Endodermal cell (in vitro differentiated cells): ENCODE data around the gene DNM3. TPM values are rescaled to one million over a fixed set of nuclear protein-coding genes. Genes with fewer than 3 reads are reported as not detected.

Experiments
- DNase-seq: peaks from one replicate; pipeline ENCODE4 v3.0.0-alpha.2; 2017
- H3K27ac ChIP-seq: 2 replicates; pipeline ENCODE4 v1.5.1; 2013; ENCODE audit warnings: mild to moderate bottlenecking, low read depth, low read length, moderate library complexity
- H3K27me3 ChIP-seq: 2 replicates; pipeline ENCODE4 v1.6.1; 2013; ENCODE audit warnings: mild to moderate bottlenecking, low read length, moderate library complexity; ENCODE audit not compliant: insufficient read depth, control insufficient read depth, poor library complexity, severe bottlenecking
- H3K36me3 ChIP-seq: 2 replicates; pipeline ENCODE4 v1.7.0; 2013; ENCODE audit warnings: mild to moderate bottlenecking, low read length, moderate library complexity; ENCODE audit not compliant: control insufficient read depth, insufficient read depth
- H3K4me1 ChIP-seq: one replicate; pipeline ENCODE4 v1.7.0; 2013; ENCODE audit warnings: low read length; ENCODE audit not compliant: control insufficient read depth, insufficient read depth
- H3K4me3 ChIP-seq: 2 replicates; pipeline ENCODE4 v1.5.1; 2013; ENCODE audit warnings: mild to moderate bottlenecking, low read length, moderate library complexity
- H3K9ac ChIP-seq: 2 replicates; pipeline ENCODE4 v1.6.1; 2013; ENCODE audit warnings: mild to moderate bottlenecking, low read length, moderate library complexity; ENCODE audit not compliant: poor library complexity, severe bottlenecking; ENCODE audit errors: extremely low read depth
- H3K9me3 ChIP-seq: 2 replicates; pipeline ENCODE4 v1.6.1; 2013; ENCODE audit warnings: mild to moderate bottlenecking, low read length, moderate library complexity; ENCODE audit not compliant: control insufficient read depth
- H3K27ac Mint-ChIP-seq: 2 replicates; pipeline ENCODE4 v1.8.0; 2020; ENCODE audit warnings: mixed read lengths
- H3K27me3 Mint-ChIP-seq: 2 replicates; pipeline ENCODE4 v1.8.0; 2021; ENCODE audit warnings: mild to moderate bottlenecking, mixed read lengths; ENCODE audit not compliant: insufficient read depth
- H3K36me3 Mint-ChIP-seq: 2 replicates; pipeline ENCODE4 v1.8.0; 2020; ENCODE audit warnings: low read depth, mixed read lengths
- H3K4me1 Mint-ChIP-seq: 2 replicates; pipeline ENCODE4 v1.8.0; 2020; ENCODE audit warnings: mixed read lengths
- H3K4me3 Mint-ChIP-seq: 2 replicates; pipeline ENCODE4 v1.8.0; 2020; ENCODE audit warnings: mild to moderate bottlenecking, moderate library complexity, mixed read lengths
- H3K9me3 Mint-ChIP-seq: 2 replicates; pipeline ENCODE4 v1.8.0; 2020; ENCODE audit warnings: mild to moderate bottlenecking, mixed read lengths
- WGBS, 2 experiments: methylation state at CpG; one replicate each; pipeline versions ENCODE4 v1.1.5 to v1.1.7; 2013; ENCODE audit warnings: missing lambda C conversion rate in 2 of 2, mixed read lengths in 1 of 2; ENCODE audit not compliant: insufficient coverage in 1 of 2, insufficient read length in 1 of 2; 5-methylcytosine and 5-hydroxymethylcytosine counted together
- total RNA-seq, 2 donors: library from RNA; stranded (reverse); fragmentation: NEBNext Ultra II Directional in 1 of 2; extraction: Animal tissue kit (Norgen Biotek cat#: 25700) in 1 of 2; gene quantifications; 2 replicates in 1 of 2; 3 replicates in 1 of 2; pipeline ENCODE4 v1.2.1, GENCODE V29; 2021
- TF ChIP-seq, protein P1 (sequence below): fragments of 200-600 bp; sonication (generic); conservative IDR thresholded peaks from 2 replicates; pipeline ENCODE4 v1.5.0; 2021; ENCODE audit warnings: antibody characterized with exemption, mild to moderate bottlenecking

The DNM3 gene
- total RNA-seq, 2 donors from 2014 or later = 0.53 to 1.8 TPM

DNA sequence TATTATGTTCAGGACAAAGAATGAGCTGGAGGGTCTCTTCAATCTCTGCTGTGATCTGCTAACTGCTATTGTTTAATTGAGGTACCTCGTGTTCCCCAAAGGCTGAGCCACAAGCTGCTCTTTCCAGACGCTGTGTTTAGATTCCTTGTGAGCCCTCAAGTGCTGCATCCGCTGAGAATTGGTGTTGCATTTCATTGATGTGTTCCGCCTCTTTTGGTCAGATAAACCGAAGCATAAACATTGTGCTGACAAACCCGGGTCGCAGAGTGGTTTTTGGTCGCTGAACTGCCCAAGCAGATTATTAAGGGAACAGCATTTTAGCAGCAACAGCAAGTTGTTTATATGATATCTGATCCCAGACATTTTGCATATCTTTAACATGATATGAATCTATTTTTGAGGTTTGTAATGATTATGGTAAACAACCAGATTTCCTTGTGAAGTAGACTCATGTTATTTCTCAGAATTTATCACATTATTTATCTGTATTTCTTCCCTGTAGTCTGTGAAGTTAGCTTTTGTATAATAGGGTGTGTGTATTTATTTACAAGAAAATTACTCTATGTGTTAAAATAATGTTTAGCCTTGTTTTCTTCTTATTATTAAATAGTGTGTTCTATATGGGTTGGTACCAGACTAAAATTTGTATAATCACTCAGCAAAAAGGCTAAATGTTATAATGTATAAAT, 362.0 kb downstream of the DNM3 start:
- Histone ChIP-seq H3K36me3 (no peaks in the 10 kb centered on the region), H3K9me3 (peaks cover 7% of the 10 kb centered on the region), H3K4me3 (no peak overlapping the region), H3K27me3 (no peaks in the 10 kb centered on the region), H3K9ac (no peak overlapping the region), H3K4me1 (no peaks in the 10 kb centered on the region), H3K27ac (no peak overlapping the region)
- Mint-ChIP-seq H3K27ac (no peak overlapping the region), H3K9me3 (peaks cover 15% of the 10 kb centered on the region), H3K4me3 (no peak overlapping the region), H3K36me3 (no peaks in the 10 kb centered on the region), H3K4me1 (no peaks in the 10 kb centered on the region), H3K27me3 (no peaks in the 10 kb centered on the region)
- no peak for DNase-seq
- TF ChIP-seq, protein P1, sequence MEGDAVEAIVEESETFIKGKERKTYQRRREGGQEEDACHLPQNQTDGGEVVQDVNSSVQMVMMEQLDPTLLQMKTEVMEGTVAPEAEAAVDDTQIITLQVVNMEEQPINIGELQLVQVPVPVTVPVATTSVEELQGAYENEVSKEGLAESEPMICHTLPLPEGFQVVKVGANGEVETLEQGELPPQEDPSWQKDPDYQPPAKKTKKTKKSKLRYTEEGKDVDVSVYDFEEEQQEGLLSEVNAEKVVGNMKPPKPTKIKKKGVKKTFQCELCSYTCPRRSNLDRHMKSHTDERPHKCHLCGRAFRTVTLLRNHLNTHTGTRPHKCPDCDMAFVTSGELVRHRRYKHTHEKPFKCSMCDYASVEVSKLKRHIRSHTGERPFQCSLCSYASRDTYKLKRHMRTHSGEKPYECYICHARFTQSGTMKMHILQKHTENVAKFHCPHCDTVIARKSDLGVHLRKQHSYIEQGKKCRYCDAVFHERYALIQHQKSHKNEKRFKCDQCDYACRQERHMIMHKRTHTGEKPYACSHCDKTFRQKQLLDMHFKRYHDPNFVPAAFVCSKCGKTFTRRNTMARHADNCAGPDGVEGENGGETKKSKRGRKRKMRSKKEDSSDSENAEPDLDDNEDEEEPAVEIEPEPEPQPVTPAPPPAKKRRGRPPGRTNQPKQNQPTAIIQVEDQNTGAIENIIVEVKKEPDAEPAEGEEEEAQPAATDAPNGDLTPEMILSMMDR = no peak
- 85 to 91% methylated on average over 8 of the region's 8 CpGs for WGBS, 2 experiments

DNA sequence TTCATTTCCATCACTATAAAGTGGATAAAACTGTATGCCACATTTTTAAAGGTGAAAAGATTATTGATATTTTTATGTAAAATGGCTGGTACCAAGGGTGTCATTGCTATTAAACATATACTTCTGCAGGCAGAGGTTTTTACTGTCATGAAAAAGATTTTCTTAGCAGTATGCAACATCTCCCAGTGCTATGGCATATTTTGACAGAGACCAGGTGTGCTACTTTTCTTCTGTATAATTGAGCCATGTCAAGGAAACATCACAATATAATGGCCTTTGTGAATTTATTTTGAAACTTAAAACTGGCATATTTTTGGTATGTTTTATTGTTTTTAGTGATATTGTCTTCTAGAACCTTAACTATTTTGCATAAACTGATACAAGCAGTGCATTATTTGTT, 362.6 kb downstream of the DNM3 start:
- Mint-ChIP-seq H3K27me3 (no peaks in the 10 kb centered on the region), H3K36me3 (no peaks in the 10 kb centered on the region), H3K27ac (no peak overlapping the region), H3K4me1 (no peaks in the 10 kb centered on the region), H3K9me3 (peaks cover 8% of the 10 kb centered on the region), H3K4me3 (no peak overlapping the region)
- TF ChIP-seq, protein P1 = no peak
- H3K9ac ChIP-seq = no peak overlapping the region
- no peak overlapping the region for H3K4me3 ChIP-seq
- no peaks in the 10 kb centered on the region for H3K4me1 ChIP-seq
- H3K27me3 ChIP-seq = no peaks in the 10 kb centered on the region
- no peak overlapping the region for H3K27ac ChIP-seq
- no peak for DNase-seq
- H3K36me3 ChIP-seq = no peaks in the 10 kb centered on the region
- H3K9me3 ChIP-seq = peaks cover 3% of the 10 kb centered on the region

DNA sequence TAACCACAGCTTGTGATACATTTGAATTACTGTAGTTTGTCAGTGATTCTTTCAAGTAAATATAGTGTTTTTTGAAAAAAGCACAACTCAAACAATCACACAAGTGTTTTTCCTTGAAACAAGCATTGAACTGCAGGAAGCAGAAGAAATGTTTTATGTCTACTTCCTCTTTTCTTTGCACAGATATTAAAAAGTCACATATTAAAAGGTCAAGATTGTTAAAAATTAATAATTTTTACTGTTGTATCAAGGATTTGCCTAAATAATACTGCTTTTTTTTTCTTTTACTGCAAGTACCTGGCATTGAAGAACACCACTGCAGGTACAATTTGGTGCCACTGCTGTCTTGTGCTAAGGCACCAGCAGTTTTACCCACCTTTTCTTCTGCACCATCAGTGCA, 365.0 kb downstream of the DNM3 start:
- TF ChIP-seq, protein P1 = no peak
- Mint-ChIP-seq H3K36me3 (no peaks in the 10 kb centered on the region), H3K9me3 (no peaks in the 10 kb centered on the region), H3K27ac (no peak overlapping the region), H3K4me3 (no peak overlapping the region), H3K4me1 (no peaks in the 10 kb centered on the region), H3K27me3 (no peaks in the 10 kb centered on the region)
- H3K9ac ChIP-seq = no peak overlapping the region
- no peaks in the 10 kb centered on the region for H3K4me1 ChIP-seq
- H3K9me3 ChIP-seq = no peaks in the 10 kb centered on the region
- H3K27me3 ChIP-seq = no peaks in the 10 kb centered on the region
- no peaks in the 10 kb centered on the region for H3K36me3 ChIP-seq
- no peak for DNase-seq
- no peak overlapping the region for H3K27ac ChIP-seq
- no peak overlapping the region for H3K4me3 ChIP-seq
